Urinary bladder (tissue), 4 donors: Measurements from ENCODE around the gene SREBF1. TPM values are rescaled to one million over a fixed set of nuclear protein-coding genes. Genes with fewer than 3 reads are reported as not detected.
A peak's percentile ranks its signal among the peaks of the same experiment; 100 is the strongest.

Source experiments
- DNase-seq: peaks from one replicate; pipeline ENCODE4 v3.0.0-alpha.2; 2015; ENCODE audit errors: extremely low spot score
- H3K27ac ChIP-seq: one replicate; pipeline ENCODE4 v1.5.1; 2013; ENCODE audit warnings: low read depth, mild to moderate bottlenecking, moderate library complexity
- H3K36me3 ChIP-seq: one replicate; pipeline ENCODE4 v1.6.1; 2013; ENCODE audit warnings: mild to moderate bottlenecking, moderate library complexity; ENCODE audit not compliant: insufficient read depth
- H3K4me1 ChIP-seq: one replicate; pipeline ENCODE4 v1.6.1; 2013; ENCODE audit warnings: mild to moderate bottlenecking, moderate library complexity; ENCODE audit not compliant: insufficient read depth
- H3K4me3 ChIP-seq: one replicate; pipeline ENCODE4 v1.5.1; 2013; ENCODE audit warnings: low read depth, low read length
- WGBS: extraction: QIAGEN DNeasy Blood & Tissue Kit; methylation state at CpG from one replicate; pipeline ENCODE4 v1.1.7; 2013; 5-methylcytosine and 5-hydroxymethylcytosine counted together
- polyA plus RNA-seq: library from polyadenylated mRNA; stranded (reverse); fragments of 200-250 nt; gene quantifications from one replicate; pipeline ENCODE4 v1.2.3, GENCODE V29; 2013
- total RNA-seq: library from RNA; depleted of rRNA; stranded (reverse); fragments of >200 nt; gene quantifications from one replicate; pipeline ENCODE4 v1.2.3, GENCODE V29; 2014
- donor health status: healthy with polysubstance abuse.
- donor health status: healthy.

The SREBF1 gene
- total and polyA plus RNA-seq, 2 donors: 21.1 to 56.2 TPM

DNA sequence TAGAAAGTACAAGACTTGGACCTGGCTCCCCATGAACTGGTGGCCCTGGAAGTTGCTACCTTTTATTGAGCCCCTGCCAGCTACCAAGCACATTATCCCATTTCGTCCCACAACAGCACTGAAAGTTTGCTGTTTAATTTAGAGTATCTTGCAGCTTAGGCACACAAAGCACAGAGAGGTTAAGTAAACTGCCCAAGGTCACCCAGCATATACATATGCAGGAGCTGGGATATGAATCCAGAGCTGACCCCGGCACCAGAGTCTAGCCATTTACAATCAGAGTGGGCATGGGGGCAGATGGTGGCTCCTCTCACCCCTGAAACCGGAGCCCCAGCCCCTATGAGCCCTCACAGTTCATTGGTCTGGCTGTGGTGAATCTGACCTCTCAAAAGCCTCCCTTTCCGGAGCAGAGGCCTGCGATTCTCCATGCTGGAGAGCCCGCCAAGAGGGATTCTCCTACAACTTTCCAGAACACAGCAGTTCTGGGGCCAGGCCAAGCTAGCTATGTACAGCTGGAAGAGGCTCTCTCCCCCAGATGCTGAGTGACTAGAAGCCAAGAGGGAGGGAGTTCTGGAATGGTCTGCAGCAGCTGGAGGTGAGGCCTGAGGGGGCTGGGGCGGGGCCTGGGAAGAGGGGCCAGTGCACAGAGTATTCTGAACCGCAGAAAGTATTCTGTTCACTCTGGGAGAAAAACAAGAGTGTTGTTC, 58.3 kb downstream of the SREBF1 start:
- Histone ChIP-seq H3K27ac (peak overlapping the region; percentile 18), H3K4me3 (no peak overlapping the region), H3K36me3 (no peaks in the 10 kb centered on the region), H3K4me1 (no peaks in the 10 kb centered on the region)
- 30% methylated on average over 8 of the region's 8 CpGs for WGBS
- DNase-seq: peak; percentile 93

DNA sequence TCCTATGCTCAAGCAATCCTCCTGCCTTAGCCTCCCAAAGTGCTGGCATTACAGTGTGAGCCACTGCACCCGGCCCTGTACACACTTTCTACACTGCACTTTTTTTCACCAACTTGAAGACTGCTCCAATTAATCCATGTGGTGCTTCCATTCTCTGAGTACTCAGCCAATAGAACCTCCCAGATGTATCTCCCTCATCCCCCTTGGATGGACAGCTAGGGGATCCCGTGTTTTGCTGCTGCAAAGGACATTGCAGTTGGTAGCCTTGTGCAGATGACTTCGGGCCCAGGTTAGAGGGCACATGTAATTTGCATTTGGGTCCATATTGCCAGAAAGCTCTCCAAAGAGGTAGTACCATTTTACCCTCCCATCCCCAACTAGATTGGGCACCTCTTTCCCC, 59.9 kb downstream of the SREBF1 start:
- WGBS: 71% methylated on average over 3 of the region's 3 CpGs
- H3K27ac ChIP-seq: no peak overlapping the region
- H3K4me1 ChIP-seq: no peaks in the 10 kb centered on the region
- DNase-seq: no peak
- no peaks in the 10 kb centered on the region for H3K36me3 ChIP-seq
- H3K4me3 ChIP-seq: no peak overlapping the region

DNA sequence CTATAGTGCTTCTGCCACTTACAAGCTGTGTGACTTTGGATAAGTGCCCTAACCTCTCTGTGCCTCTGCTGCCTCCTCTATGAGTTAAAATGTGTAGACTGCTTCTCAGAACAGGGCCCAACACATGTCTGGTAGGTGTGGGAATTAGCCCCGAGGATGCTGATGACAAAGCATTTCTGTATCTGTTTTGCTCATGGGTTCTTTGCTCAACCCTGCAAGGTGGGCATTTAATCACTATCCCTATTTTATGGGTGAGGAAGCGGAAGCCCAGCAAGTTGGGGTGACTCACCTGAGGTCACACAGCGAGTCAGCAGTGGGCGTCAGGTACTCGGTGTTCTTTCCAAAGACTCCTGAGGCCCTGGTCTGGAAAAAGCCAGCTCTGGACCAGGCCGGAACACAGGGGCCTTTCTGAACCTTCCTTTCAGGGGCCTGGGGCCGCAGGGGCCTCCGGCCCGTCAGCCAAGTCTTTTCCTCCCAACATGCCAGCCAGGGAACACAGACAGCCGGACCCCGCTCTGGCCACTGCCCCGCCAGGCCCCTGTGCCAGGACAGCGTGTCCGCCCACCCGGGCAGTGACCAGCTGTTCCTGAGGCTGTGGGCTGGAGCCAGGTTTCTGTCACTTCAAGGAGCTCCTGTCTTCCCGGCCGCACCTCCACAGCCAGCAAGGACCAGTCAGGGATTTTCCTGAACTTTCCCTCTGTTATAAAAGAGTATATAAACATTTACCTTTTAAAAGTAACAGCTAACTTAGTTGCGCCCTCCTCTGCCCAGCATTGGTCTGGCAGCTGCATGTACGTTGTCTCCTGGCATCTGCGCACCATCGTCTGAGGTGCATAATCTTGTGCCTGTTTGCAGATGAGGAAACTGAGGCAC, 62.5 kb downstream of the SREBF1 start:
- Histone ChIP-seq H3K27ac (peak overlapping the region; percentile 54), H3K36me3 (no peaks in the 10 kb centered on the region), H3K4me1 (no peaks in the 10 kb centered on the region), H3K4me3 (no peak overlapping the region)
- DNase-seq: no peak
- 47% methylated on average over 21 of the region's 21 CpGs for WGBS

DNA sequence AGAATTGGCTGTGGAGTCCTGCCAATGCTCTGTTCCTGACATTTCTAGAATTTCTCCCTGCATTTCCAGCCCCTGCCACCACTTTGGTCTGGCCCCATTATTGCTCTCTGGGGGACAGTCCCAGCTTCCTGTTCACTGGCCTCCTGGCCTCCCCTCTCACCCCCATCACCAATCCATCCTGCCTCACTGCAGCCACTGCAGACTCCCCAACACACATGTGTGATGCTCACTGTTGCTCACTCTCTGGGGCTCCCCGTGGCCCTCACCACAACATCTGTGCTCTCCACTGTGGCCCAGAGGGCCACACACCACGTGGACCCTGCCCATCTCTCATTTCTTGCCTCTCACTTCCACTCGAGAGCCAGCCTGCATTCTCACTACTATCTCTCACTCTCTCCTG, 64.6 kb downstream of the SREBF1 start:
- Histone ChIP-seq H3K4me1 (no peaks in the 10 kb centered on the region), H3K27ac (no peak overlapping the region), H3K36me3 (no peaks in the 10 kb centered on the region), H3K4me3 (no peak overlapping the region)
- 70% methylated on average over 3 of the region's 3 CpGs for WGBS
- no peak for DNase-seq

DNA sequence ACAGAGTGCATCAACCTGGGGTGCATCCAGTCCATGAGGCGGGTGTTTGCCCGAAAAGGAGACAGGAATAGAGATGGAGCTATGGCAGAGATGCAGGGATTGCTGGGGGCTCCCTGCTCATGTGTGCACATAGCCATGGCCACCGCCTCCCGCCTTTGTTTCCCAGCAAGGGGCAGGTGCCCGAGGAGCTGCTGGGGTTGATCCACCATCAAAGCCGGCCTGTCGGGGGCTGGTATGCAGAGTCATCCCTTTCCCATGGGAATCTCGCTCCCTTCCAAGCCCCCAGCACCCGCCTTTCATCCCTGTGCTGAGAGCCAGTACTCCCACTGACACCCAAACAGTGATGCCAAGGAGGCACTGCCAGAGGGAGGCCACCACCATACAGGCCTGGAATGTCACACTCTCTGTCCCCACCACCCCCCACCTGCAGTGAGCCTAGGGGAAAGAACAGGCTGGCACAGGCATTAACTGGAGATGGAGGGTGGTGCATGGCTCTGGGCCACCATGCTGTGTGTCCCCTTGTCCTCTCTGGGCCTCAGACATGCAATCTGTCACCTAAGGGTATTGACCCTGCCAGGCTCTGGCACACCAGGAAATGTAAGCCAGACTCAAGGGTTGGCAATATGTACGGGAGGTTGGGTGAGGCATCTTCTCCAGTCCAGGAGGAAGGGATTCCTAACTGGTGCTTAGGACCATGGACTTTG, 65.1 kb downstream of the SREBF1 start:
- Histone ChIP-seq H3K4me3 (no peak overlapping the region), H3K27ac (no peak overlapping the region), H3K36me3 (no peaks in the 10 kb centered on the region), H3K4me1 (no peaks in the 10 kb centered on the region)
- no peak for DNase-seq
- WGBS: 86% methylated on average over 10 of the region's 10 CpGs

DNA sequence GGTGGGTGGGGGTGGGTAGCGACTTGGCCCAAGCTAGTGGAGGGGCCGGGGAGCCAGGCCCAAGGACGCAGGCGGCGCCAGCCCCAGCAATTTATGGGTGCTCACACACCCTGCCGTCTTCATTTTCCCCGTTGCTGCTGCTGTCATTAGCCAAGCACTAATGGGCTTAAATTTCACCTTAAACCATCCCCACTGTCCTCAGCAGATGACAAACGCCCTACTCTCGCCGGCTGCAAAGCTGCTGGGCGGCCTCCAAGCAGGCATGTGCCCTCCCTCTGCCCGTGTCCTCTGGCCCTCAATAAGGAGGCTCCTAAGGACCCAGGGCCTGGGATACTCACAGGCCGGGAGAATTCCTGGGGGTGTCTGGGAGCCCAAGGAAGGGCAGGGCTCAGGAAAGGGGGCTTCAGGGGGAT, 66.1 kb downstream of the SREBF1 start:
- no peaks in the 10 kb centered on the region for H3K36me3 ChIP-seq
- 37% methylated on average over 13 of the region's 13 CpGs for WGBS
- no peak overlapping the region for H3K4me3 ChIP-seq
- no peaks in the 10 kb centered on the region for H3K4me1 ChIP-seq
- H3K27ac ChIP-seq: peak overlapping the region; percentile 26
- DNase-seq: no peak

DNA sequence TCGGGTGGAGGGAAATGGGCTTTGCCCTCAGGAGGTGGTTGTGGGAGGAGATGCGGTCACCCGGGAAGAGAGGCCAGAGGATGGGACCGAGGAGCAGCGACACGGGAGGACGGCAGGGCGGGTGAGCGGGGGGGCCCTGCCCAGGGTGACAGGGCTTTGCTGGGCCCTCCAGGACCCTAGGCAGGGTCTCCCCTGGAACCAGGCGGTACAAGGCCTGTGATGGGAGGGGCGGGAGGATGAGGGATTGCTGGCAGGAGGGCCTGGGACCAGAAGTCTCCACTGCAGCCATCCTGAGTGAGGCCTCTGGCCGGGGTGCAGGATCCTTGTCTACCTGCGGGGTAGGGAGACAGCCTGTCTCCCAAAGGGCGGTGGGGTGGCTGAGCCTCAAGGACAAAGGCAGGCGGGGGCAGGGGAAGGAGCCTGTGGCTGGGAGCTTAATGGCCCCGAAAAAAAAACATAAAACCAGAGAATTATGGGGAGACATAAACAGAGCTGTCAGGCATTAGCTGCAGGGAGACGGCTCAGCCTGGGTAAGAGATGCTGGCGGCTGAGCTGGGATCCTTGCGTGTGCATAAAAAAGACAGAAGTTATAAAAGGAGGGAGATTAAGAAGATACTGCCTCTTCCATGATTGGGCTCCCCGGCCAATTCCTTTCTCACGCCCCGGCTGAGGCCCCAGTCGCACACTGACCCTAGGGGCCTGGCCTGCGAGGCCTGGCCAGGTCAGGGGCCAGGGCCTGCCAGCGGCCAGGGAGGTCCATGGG, 66.7 kb downstream of the SREBF1 start:
- no peaks in the 10 kb centered on the region for H3K36me3 ChIP-seq
- no peak overlapping the region for H3K27ac ChIP-seq
- 42% methylated on average over 25 of the region's 25 CpGs for WGBS
- no peaks in the 10 kb centered on the region for H3K4me1 ChIP-seq
- DNase-seq: no peak
- H3K4me3 ChIP-seq: no peak overlapping the region

- WGBS: 49% methylated on average over 14 of the region's 14 CpGs
- Histone ChIP-seq H3K4me3 (no peak overlapping the region), H3K36me3 (no peaks in the 10 kb centered on the region), H3K4me1 (no peaks in the 10 kb centered on the region), H3K27ac (no peak overlapping the region)
- no peak for DNase-seq
These were observed 68.2 kb downstream of the SREBF1 start for GRCh38 chr17:17768424-17769088.

DNA sequence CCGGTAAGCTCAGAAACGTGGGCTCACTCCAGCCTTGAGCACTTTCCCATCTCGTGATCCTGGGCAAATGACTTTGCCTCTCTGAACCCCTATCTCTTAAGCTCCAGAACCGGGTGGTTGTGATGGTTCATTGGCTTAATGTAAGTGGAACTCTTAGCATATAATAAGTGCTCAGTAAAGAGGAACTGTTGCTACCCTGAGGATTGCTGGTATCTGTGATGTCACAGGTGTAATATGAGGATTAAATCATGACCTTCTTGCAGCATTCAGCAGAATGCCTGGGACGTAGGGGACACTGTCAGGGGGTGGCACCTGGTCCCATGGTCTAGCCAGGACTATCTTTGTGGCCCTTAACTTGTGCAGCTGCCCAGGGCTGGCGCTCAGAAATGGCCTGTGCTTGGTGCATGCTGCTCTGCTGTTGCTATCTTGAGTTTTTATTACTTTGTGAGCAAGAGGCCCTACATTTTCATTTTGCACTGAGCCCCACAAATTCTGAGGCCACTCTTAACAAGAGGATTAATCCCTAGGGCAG, 68.8 kb downstream of the SREBF1 start:
- DNase-seq: no peak
- no peak overlapping the region for H3K27ac ChIP-seq
- no peak overlapping the region for H3K4me3 ChIP-seq
- 82% methylated on average over 6 of the region's 6 CpGs for WGBS
- no peaks in the 10 kb centered on the region for H3K4me1 ChIP-seq
- no peaks in the 10 kb centered on the region for H3K36me3 ChIP-seq

- H3K4me1 ChIP-seq: no peaks in the 10 kb centered on the region
- H3K36me3 ChIP-seq: no peaks in the 10 kb centered on the region
- WGBS: 69% methylated on average over 7 of the region's 7 CpGs
- no peak overlapping the region for H3K4me3 ChIP-seq
- H3K27ac ChIP-seq: no peak overlapping the region
- no peak for DNase-seq
These were observed 69.5 kb downstream of the SREBF1 start for GRCh38 chr17:17767154-17767869.

- no peaks in the 10 kb centered on the region for H3K36me3 ChIP-seq
- WGBS: 74% methylated on average over 4 of the region's 4 CpGs
- DNase-seq: no peak
- no peak overlapping the region for H3K4me3 ChIP-seq
- peak overlapping the region; percentile 27 for H3K27ac ChIP-seq
- no peaks in the 10 kb centered on the region for H3K4me1 ChIP-seq
These were observed 70.1 kb downstream of the SREBF1 start for GRCh38 chr17:17766744-17767120.

GRCh38 chr17:17766077-17766743, 70.6 kb downstream of the SREBF1 start:
- 57% methylated on average over 20 of the region's 20 CpGs for WGBS
- no peaks in the 10 kb centered on the region for H3K36me3 ChIP-seq
- no peaks in the 10 kb centered on the region for H3K4me1 ChIP-seq

More at GRCh38 chr17:17766077-17766743, 70.6 kb downstream of the SREBF1 start:
- peak overlapping the region; percentile 27 for H3K27ac ChIP-seq
- H3K4me3 ChIP-seq: no peak overlapping the region
- no peak for DNase-seq
